Measurements from ENCODE around the gene NTN3.

NTN3 gene

DNA sequence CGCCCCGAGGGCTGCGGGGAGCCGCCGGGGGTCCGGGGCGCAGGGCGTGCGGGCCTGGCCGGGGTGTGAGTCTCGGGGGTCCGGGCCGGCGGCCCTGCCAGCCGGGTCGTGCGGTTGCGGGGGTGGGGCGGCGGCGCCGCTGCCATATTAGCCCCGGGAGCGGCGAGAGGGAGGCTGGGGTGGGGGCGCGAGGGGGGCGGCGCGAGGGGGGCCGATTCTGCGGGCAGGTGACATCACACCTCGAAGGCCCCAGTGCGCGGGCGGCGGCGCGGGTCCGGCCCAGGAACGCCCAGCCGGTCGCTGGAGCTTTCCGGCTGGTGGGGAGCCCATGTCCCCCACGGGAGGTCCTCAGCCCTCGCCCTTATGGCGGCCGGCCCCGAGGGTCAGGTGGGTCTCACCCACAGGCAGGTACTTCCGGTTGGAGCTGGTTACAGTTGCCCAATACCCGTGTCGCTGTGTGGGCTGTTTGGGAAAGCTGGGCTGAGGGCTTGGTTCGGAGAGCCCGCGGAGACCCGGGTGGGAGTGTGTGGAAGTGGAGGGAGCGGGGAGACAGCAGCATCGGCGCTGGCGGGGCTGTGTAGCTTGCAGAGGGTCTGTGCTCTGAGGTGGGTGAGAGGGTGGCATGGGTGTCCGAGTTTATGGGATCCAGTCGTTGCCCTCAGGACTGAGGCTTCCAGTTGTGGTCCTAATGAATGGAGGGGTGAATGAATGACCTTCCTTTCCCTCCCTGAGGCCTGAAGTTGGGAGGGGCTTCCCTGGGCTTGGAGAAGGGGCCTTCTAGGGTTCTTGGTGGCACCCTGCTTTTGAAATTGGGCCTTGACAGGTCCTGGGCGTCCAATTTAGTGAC lies 43.5 kb downstream of the NTN3 start:
- no peak for DNase-seq (ENCODE audit: low read depth)
- H3K4me3 ChIP-seq (ENCODE audit: low read length) = peak overlapping the region; percentile 88
- TF ChIP-seq, protein P1, sequence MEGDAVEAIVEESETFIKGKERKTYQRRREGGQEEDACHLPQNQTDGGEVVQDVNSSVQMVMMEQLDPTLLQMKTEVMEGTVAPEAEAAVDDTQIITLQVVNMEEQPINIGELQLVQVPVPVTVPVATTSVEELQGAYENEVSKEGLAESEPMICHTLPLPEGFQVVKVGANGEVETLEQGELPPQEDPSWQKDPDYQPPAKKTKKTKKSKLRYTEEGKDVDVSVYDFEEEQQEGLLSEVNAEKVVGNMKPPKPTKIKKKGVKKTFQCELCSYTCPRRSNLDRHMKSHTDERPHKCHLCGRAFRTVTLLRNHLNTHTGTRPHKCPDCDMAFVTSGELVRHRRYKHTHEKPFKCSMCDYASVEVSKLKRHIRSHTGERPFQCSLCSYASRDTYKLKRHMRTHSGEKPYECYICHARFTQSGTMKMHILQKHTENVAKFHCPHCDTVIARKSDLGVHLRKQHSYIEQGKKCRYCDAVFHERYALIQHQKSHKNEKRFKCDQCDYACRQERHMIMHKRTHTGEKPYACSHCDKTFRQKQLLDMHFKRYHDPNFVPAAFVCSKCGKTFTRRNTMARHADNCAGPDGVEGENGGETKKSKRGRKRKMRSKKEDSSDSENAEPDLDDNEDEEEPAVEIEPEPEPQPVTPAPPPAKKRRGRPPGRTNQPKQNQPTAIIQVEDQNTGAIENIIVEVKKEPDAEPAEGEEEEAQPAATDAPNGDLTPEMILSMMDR (conservative IDR thresholded peaks at IDR 0.05; ENCODE audit: low read length) = no peak

DNA sequence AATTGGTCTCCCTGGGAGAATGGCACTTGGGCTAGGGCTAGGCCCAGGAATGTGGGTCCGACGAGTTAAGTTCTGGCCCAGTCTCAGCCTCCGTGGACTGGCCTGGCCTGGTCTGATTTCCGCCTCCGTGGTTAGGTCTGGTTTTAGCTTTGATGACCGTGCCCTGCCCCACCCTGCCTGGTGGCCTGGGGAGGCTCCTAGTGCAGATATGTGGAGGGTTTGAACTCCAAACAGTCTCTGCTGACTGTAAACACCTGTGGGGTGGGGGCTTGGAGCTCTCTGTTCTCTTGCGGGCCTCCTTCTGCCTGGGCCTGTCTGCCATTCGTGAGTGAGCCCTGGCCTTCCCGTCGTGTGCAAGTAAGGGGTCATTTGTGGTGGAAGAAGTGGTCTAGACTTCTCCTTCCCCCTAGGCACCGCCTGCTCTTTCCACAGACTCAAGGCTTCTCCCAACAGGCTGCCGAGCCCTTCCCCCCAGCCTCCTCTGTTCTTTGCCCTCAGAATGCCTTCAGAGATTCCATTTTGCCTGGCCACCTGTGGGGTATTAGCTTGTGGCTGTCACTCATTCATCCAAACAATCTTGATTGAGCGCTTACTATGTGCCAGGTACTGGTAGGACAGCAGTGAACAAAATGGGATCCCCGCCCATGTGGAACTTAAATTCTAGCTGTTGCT lies 44.2 kb downstream of the NTN3 start:
- TF ChIP-seq, protein P1 (conservative IDR thresholded peaks at IDR 0.05; ENCODE audit: low read length) = no peak
- peak; percentile 25 for DNase-seq (ENCODE audit: low read depth)

DNA sequence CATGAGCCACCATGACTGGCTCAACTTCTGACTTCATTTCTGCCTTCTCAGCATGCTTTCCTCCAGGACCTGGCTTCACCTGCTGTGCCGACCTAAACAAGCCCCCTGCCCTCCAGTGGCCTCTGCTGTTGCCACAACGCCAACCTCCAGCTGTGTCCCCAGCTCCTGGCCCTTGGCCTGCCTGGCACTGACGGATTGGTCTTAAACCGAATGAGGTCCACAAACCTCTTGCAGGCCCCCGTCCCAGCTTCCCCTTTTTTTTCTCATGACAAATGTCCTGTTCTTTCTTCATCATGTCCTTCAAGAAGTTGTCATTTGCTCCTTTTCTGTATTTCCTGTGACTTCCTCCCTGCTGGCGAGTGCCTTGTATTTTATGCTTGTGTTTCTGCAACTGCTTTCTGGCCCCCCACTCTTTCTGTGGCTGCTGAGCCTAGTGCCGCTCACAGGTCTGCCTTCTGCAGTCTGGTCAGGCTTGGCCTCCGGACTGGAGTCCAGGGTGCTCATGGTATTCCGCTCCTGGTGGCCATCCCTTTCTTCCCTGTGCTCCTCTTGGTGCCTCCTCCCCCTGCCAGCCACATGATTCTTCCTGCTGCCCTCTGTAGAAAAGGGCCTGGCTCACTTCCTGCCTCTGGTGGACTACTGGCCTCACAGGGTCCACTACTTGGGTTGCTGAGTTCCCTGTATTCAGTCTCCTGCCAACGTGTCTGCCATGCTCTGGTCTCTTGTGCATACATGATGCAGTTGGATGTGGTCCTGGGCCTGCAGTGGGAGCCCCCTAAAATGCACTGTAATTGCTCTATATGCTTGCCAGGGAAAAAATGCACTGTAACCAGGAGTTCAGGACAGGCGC lies 45.5 kb downstream of the NTN3 start:
- no peak for DNase-seq (ENCODE audit: low read depth)
- peak overlapping the region; percentile 3 for H3K4me3 ChIP-seq (ENCODE audit: low read length)

More for the DNA sequence above, 44.2 kb downstream of the NTN3 start:
- H3K4me3 ChIP-seq (ENCODE audit: low read length) = peak overlapping the region; percentile 88

DNA sequence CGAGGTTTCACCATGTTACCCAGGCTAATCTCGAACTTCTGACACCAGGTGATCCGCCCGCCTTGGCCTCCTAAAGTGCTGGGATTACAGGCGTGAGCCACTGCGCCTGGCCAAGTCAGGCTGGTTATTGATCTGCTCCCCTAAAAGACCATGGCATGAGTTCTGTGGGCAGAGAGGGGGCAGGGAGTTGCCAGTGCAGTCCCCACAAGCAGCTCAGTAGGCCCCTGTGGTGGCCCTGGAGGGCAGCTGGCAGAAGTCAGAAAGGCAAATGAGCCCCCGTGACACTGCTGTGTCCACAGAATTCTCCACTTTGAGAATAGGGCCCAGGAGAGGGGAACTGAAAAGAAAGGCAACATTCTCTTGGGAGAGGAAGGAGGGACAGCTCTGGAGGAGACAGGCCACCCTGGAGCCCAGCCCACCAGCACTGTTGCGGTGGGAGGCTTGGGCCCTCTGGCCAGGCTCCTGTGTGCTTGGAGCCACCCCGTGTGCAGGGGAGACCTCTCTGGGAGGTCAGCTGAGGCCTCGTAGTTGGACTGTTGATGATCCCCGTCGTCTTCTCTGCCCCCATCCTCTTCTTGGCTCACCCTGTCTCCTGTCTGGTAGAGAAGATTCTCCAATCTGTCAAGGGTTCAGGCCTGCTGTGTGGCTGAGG lies 47.0 kb downstream of the NTN3 start:
- TF ChIP-seq, protein P1 (conservative IDR thresholded peaks at IDR 0.05; ENCODE audit: low read length) = no peak
- DNase-seq (ENCODE audit: low read depth) = no peak
- H3K4me3 ChIP-seq (ENCODE audit: low read length) = no peak overlapping the region

More for the DNA sequence above, 45.5 kb downstream of the NTN3 start:
- TF ChIP-seq, protein P1 (conservative IDR thresholded peaks at IDR 0.05; ENCODE audit: low read length) = no peak

DNA sequence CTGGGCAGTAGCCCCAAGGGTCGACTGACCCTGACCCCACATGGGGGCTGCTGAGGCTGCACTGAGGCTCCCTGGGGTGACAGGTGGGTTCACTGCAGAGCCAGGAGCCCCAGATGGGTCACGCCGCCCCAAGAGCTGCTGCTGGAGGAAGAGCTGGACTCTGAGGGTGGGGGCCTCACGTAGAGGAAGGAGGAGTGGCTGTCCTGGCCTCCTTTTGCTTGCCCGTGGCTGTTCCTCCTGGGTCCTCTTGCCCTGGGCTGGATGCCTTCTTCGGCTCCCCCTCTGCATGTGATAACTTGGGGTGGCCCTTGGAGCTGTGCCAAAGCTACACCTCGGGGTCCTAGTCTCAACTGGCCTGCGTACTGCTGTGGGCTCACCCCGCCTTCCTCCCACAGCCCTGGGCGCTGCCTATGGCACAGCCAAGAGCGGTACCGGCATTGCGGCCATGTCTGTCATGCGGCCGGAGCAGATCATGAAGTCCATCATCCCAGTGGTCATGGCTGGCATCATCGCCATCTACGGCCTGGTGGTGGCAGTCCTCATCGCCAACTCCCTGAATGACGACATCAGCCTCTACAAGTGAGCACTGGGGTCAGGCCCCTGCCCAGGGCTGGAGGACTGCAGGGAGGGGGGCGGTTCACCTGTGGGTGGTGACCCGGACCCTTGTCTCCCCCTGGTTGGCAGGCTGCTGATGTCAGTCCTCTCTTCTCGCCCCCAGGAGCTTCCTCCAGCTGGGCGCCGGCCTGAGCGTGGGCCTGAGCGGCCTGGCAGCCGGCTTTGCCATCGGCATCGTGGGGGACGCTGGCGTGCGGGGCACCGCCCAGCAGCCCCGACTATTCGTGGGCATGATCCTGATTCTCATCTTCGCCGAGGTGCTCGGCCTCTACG lies 48.0 kb downstream of the NTN3 start:
- TF ChIP-seq, protein P1 (conservative IDR thresholded peaks at IDR 0.05; ENCODE audit: low read length) = no peak
- no peak for DNase-seq (ENCODE audit: low read depth)
- no peak overlapping the region for H3K4me3 ChIP-seq (ENCODE audit: low read length)

DNA sequence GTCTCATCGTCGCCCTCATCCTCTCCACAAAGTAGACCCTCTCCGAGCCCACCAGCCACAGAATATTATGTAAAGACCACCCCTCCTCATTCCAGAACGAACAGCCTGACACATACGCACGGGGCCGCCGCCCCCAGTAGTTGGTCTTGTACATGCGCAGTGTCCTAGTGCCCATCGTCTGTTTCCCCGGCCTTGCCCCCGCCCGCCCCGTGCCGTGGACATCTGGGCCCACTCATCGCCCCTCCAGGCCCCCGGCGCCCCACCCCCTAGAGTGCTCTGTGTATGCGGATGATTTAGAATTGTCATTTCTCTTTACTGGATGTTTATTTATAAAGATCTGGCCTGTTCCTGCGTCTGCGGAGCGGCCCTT lies 48.6 kb downstream of the NTN3 start:
- DNase-seq (ENCODE audit: low read depth) = no peak

More for the DNA sequence above, 48.6 kb downstream of the NTN3 start:
- H3K4me3 ChIP-seq (ENCODE audit: low read length) = peak overlapping the region; percentile 40
- TF ChIP-seq, protein P1 (conservative IDR thresholded peaks at IDR 0.05; ENCODE audit: low read length) = no peak
